MM.1S (cell line): Measurements from ENCODE around the gene FOXG1.

Source experiments
- DNase-seq: peaks from one replicate; pipeline ENCODE4 v3.0.0-alpha.2; 2015
- H2AFZ ChIP-seq: fragments of 300-600 bp; sonication (generic); 2 replicates; pipeline ENCODE4 v1.6.0; 2016; ENCODE audit warnings: antibody characterized with exemption, low read length
- H3F3A ChIP-seq: fragments of 300-600 bp; sonication (generic); 2 replicates; pipeline ENCODE4 v1.6.1; 2016; ENCODE audit warnings: mild to moderate bottlenecking, antibody characterized with exemption, low read length, moderate library complexity, mixed read lengths; ENCODE audit not compliant: insufficient read depth
- H3K27ac ChIP-seq: fragments of 300-600 bp; sonication (generic); 2 replicates; pipeline ENCODE4 v1.5.1; 2016; ENCODE audit warnings: mild to moderate bottlenecking, low read length
- H3K27me3 ChIP-seq: fragments of 300-600 bp; sonication (generic); replicated peaks from 2 replicates; pipeline ENCODE4 v1.6.0; 2016; ENCODE audit warnings: low read length; ENCODE audit not compliant: insufficient read depth
- H3K36me3 ChIP-seq: fragments of 300-600 bp; sonication (generic); replicated peaks from 2 replicates; pipeline ENCODE4 v1.6.1; 2016; ENCODE audit warnings: mild to moderate bottlenecking, low read length, mixed read lengths; ENCODE audit not compliant: insufficient read depth
- H3K4me1 ChIP-seq: fragments of 300-600 bp; sonication (generic); 2 replicates; pipeline ENCODE4 v1.6.1; 2016; ENCODE audit warnings: low read length, mixed read lengths
- H3K4me2 ChIP-seq: fragments of 300-600 bp; sonication (generic); 2 replicates; pipeline ENCODE4 v1.6.0; 2016; ENCODE audit warnings: low read depth, low read length
- H3K4me3 ChIP-seq: fragments of 300-600 bp; sonication (generic); 2 replicates; pipeline ENCODE4 v1.5.1; 2016; ENCODE audit warnings: low read length, mixed read lengths
- H3K79me2 ChIP-seq: fragments of 300-600 bp; sonication (generic); 2 replicates; pipeline ENCODE4 v1.6.1; 2016; ENCODE audit warnings: mixed run types, low read length, mixed read lengths
- H3K9ac ChIP-seq: fragments of 300-600 bp; sonication (generic); 2 replicates; pipeline ENCODE4 v1.6.1; 2016; ENCODE audit warnings: low read length, mixed read lengths
- H3K9me2 ChIP-seq: fragments of 300-600 bp; sonication (generic); replicated peaks from 2 replicates; pipeline ENCODE4 v1.6.1; 2016; ENCODE audit warnings: mild to moderate bottlenecking, low read length, mixed read lengths; ENCODE audit not compliant: insufficient read depth
- H3K9me3 ChIP-seq: fragments of 300-600 bp; sonication (generic); replicated peaks from 2 replicates; pipeline ENCODE4 v1.6.1; 2016; ENCODE audit warnings: mild to moderate bottlenecking, low read length, mixed read lengths; ENCODE audit not compliant: insufficient read depth
- H4K20me1 ChIP-seq: fragments of 300-600 bp; sonication (generic); 2 replicates; pipeline ENCODE4 v1.6.1; 2016; ENCODE audit warnings: mild to moderate bottlenecking, low read length, moderate library complexity, mixed read lengths; ENCODE audit not compliant: insufficient read depth
- EZH2 ChIP-seq: fragments of 300-600 bp; sonication (generic); optimal IDR thresholded peaks from 2 replicates; pipeline ENCODE3; 2017; ENCODE audit warnings: low read depth, mild to moderate bottlenecking, antibody characterized with exemption, low read length, mixed read lengths
- EZH2phosphoT487 ChIP-seq: fragments of 300-600 bp; sonication (generic); IDR thresholded peaks from 2 replicates; pipeline ENCODE4 v1.6.1; 2018; ENCODE audit warnings: antibody characterized with exemption, low read length
- TF ChIP-seq, protein P1 (sequence below): fragments of 300-600 bp; sonication (generic); IDR thresholded peaks from 2 replicates; pipeline ENCODE4 v1.5.1; 2016; ENCODE audit warnings: antibody characterized with exemption, low read length, mixed read lengths

The FOXG1 gene

DNA sequence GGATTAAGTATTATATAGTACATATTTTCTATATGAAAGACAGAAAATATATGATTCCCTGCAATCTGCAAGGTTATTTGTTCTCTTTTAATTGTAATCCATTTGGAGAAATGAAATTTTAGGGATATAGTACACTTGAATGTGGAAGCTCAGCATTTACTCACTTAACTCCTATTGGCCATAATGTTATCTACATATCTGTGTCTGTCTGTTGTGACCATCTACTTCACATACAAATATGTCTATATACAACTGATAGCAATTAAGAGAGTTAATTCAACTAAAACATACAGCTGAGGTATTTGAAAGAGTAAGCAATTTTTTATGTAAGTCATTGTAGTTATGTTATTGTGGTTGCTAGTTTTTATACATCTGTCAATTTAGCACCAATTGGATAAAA lies 12.9 kb downstream of the FOXG1 start:
- H3F3A ChIP-seq = no peaks in the 10 kb centered on the region
- no peak overlapping the region for H3K4me2 ChIP-seq
- no peaks in the 10 kb centered on the region for H3K79me2 ChIP-seq
- H3K27me3 ChIP-seq = no peaks in the 10 kb centered on the region
- H3K9me3 ChIP-seq = no peaks in the 10 kb centered on the region
- no peak overlapping the region for H3K27ac ChIP-seq
- H4K20me1 ChIP-seq = no peaks in the 10 kb centered on the region
- no peaks in the 10 kb centered on the region for H3K9me2 ChIP-seq
- H2AFZ ChIP-seq = no peak overlapping the region
- no peak overlapping the region for H3K4me3 ChIP-seq
- no peaks in the 10 kb centered on the region for H3K36me3 ChIP-seq
- TF ChIP-seq EZH2phosphoT487 (no peak), EZH2 (no peak)
- TF ChIP-seq, protein P1, sequence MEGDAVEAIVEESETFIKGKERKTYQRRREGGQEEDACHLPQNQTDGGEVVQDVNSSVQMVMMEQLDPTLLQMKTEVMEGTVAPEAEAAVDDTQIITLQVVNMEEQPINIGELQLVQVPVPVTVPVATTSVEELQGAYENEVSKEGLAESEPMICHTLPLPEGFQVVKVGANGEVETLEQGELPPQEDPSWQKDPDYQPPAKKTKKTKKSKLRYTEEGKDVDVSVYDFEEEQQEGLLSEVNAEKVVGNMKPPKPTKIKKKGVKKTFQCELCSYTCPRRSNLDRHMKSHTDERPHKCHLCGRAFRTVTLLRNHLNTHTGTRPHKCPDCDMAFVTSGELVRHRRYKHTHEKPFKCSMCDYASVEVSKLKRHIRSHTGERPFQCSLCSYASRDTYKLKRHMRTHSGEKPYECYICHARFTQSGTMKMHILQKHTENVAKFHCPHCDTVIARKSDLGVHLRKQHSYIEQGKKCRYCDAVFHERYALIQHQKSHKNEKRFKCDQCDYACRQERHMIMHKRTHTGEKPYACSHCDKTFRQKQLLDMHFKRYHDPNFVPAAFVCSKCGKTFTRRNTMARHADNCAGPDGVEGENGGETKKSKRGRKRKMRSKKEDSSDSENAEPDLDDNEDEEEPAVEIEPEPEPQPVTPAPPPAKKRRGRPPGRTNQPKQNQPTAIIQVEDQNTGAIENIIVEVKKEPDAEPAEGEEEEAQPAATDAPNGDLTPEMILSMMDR = no peak
- H3K9ac ChIP-seq = no peak overlapping the region
- H3K4me1 ChIP-seq = no peaks in the 10 kb centered on the region
- no peak for DNase-seq

DNA sequence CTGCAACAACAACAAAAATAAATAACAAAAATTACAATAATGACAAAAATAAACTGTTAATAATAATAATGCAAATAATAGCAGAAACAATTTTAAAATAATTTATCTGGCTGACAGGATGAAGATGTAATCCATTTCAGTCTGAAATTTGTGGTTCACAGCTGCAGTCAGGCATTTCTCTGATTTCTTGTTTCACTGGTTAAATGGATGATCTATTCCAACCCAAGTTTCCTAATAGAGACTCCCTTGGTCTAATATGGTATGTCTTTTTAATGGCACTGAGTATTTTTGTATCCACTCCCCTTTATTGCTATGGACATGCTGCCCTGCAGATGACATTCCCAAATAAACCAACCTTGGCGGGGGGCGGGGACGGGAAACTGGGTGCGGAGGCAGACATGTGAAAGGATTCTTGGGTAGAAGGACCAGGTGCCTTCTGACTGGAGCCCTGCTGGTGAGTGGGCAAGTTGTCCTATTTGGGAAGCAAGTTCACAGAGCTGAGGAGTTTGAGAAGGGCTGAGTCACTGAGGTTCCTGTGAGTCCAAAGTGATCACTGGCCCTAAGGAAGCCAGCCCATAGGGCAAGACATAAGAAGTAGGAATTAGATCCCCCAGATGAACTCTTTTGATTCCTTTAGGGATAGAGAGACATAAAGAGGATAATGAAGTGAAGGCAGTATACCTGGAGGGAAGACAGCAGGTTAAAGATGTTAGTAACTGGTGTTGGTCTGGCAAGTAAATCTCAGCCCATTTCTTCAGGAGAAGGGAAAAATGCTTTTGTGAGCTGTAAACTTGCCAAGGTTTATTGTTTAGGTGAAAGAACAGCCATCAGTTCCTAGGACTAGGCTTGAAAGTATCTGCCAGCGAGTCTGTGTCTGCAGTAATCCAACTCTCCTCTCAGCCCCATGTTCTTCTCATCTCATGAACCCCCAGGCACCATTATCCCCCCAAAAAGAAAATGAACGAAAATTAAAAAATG lies 14.5 kb downstream of the FOXG1 start:
- DNase-seq = no peak
- H3K27me3 ChIP-seq = no peaks in the 10 kb centered on the region

DNA sequence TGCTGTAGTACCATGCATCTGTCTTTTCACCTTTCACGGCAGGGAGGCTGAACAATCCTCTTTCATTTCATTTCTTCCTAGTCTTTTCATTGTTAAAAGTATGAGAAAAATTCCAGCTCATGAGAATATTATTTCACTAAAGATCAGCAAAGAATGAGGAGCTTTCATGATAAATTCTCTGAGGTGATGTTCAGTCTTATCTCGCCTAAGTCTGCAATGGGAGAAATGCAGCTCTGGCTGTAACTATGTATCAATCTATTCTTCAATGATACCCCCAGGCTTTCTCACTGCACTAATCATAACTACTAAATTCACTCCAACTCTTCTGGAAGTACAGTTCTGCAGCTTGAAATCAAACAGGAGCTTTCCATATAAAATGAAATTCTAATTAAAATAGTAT lies 15.7 kb downstream of the FOXG1 start:
- H3K9me2 ChIP-seq = no peaks in the 10 kb centered on the region
- no peaks in the 10 kb centered on the region for H3F3A ChIP-seq
- no peaks in the 10 kb centered on the region for H3K36me3 ChIP-seq
- H3K27ac ChIP-seq = no peak overlapping the region
- H3K4me2 ChIP-seq = no peak overlapping the region
- DNase-seq = no peak
- no peak overlapping the region for H2AFZ ChIP-seq
- H3K27me3 ChIP-seq = no peaks in the 10 kb centered on the region
- H3K4me3 ChIP-seq = no peak overlapping the region
- H3K4me1 ChIP-seq = no peaks in the 10 kb centered on the region
- H3K9ac ChIP-seq = no peak overlapping the region
- TF ChIP-seq EZH2 (no peak), EZH2phosphoT487 (no peak)
- TF ChIP-seq, protein P1 = no peak
- no peaks in the 10 kb centered on the region for H3K9me3 ChIP-seq
- H3K79me2 ChIP-seq = no peaks in the 10 kb centered on the region
- no peaks in the 10 kb centered on the region for H4K20me1 ChIP-seq

More for the DNA sequence above, 14.5 kb downstream of the FOXG1 start:
- Histone ChIP-seq H3K9me2 (no peaks in the 10 kb centered on the region), H3K4me3 (no peak overlapping the region), H3K79me2 (no peaks in the 10 kb centered on the region), H3F3A (no peaks in the 10 kb centered on the region), H3K4me1 (no peaks in the 10 kb centered on the region), H2AFZ (no peak overlapping the region), H3K4me2 (no peak overlapping the region), H3K9me3 (no peaks in the 10 kb centered on the region), H3K9ac (no peak overlapping the region), H4K20me1 (no peaks in the 10 kb centered on the region), H3K27ac (no peak overlapping the region), H3K36me3 (no peaks in the 10 kb centered on the region)
- TF ChIP-seq EZH2 = no peak
- TF ChIP-seq, protein P1 = no peak
- no peak for TF ChIP-seq EZH2phosphoT487
